HepG2 (cell line): ENCODE data around the gene SPTBN5. TPM values are rescaled to one million over a fixed set of nuclear protein-coding genes. Genes with fewer than 3 reads are reported as not detected.

Source experiments
- ATF7-NPFF ChIP-seq: sonication (generic); formaldehyde crosslinking; IDR thresholded peaks from 2 replicates; pipeline ENCODE4 v1.8.1; 2023; ENCODE audit warnings: mild to moderate bottlenecking, low read depth, missing genetic modification reagents, moderate library complexity
- CBX1 ChIP-seq: IDR thresholded peaks from one replicate; pipeline ENCODE4 v1.6.1; 2016; ENCODE audit warnings: antibody characterized with exemption, low read depth
- DBP ChIP-seq: sonication (generic); formaldehyde crosslinking; IDR thresholded peaks from 2 replicates; pipeline ENCODE4 v1.4.0; 2020; ENCODE audit warnings: missing genetic modification reagents; ENCODE audit errors: not compliant biosample characterization
- HOXD1 ChIP-seq: sonication (generic); formaldehyde crosslinking; IDR thresholded peaks from 2 replicates; pipeline ENCODE4 v1.5.0; 2020; ENCODE audit warnings: missing genetic modification reagents
- LCORL ChIP-seq, 2 experiments: fragments of 450-650 bp in 1 of 2; sonication (generic) in 1 of 2; formaldehyde crosslinking in 1 of 2; IDR thresholded peaks; 2 replicates each; pipeline versions ENCODE4 v1.5.0 to v1.6.1; 2017 to 2020; ENCODE audit warnings: antibody characterized with exemption in 1 of 2, missing genetic modification reagents in 1 of 2
- PHF5A ChIP-seq: IDR thresholded peaks from one replicate; pipeline ENCODE4 v1.6.1; 2018; ENCODE audit warnings: low read depth, missing genetic modification reagents; ENCODE audit not compliant: unreplicated experiment
- SPEN ChIP-seq: sonication (generic); formaldehyde crosslinking; IDR thresholded peaks from 2 replicates; pipeline ENCODE4 v1.5.1; 2020; ENCODE audit warnings: low read depth, mild to moderate bottlenecking, missing genetic modification reagents
- SYNCRIP ChIP-seq: fragments of 200-400 bp; formaldehyde crosslinking; IDR thresholded peaks from 2 replicates; pipeline ENCODE4 v1.6.1; 2018; ENCODE audit warnings: mild to moderate bottlenecking, low read depth, low read length; ENCODE audit not compliant: insufficient read depth
- THAP7 ChIP-seq: sonication (generic); formaldehyde crosslinking; IDR thresholded peaks from 2 replicates; pipeline ENCODE4 v1.8.1; 2023; ENCODE audit warnings: mild to moderate bottlenecking, missing genetic modification reagents
- ZNF670 ChIP-seq: sonication (generic); formaldehyde crosslinking; IDR thresholded peaks from 2 replicates; pipeline ENCODE4 v1.8.0; 2022; ENCODE audit warnings: mild to moderate bottlenecking, missing genetic modification reagents, borderline replicate concordance
- polyA plus RNA-seq, 8 experiments: library from polyadenylated mRNA; depleted of rRNA in 3 of 8; stranded (reverse) in 7 of 8; unstranded in 1 of 8; fragments of >200 nt; fragmentation: Illumina TruSeq in 4 of 8; extraction: Trizol in 4 of 8; gene quantifications; 2 replicates each; pipeline versions ENCODE4 v1.2.1 to v1.2.3, GENCODE V29; 2011 to 2016; ENCODE audit warnings: low read depth in 4 of 8, missing spikeins in 1 of 8, mixed read lengths in 1 of 8; ENCODE audit not compliant: insufficient read depth in 1 of 8
- total RNA-seq, 5 experiments: library from RNA; depleted of rRNA; stranded (reverse); fragments of >200 nt; fragmentation: Illumina TruSeq; extraction: Trizol; gene quantifications; 2 replicates each; pipeline ENCODE4 v1.2.3, GENCODE V29; 2016; ENCODE audit warnings: low read depth in 1 of 5
- TF ChIP-seq, protein P1 (sequence below): sonication (generic); formaldehyde crosslinking; IDR thresholded peaks from 2 replicates; pipeline ENCODE4 v1.4.0; 2020; ENCODE audit warnings: missing genetic modification reagents, borderline replicate concordance
- TF ChIP-seq, protein P2 (sequence below): sonication (generic); formaldehyde crosslinking; IDR thresholded peaks from 2 replicates; pipeline ENCODE4 v1.8.0; 2022; ENCODE audit warnings: missing genetic modification reagents, low read depth, mild to moderate bottlenecking, borderline replicate concordance
- TF ChIP-seq, protein P3 (sequence below): sonication (generic); formaldehyde crosslinking; IDR thresholded peaks from 2 replicates; pipeline ENCODE4 v1.4.0; 2020; ENCODE audit warnings: mild to moderate bottlenecking, missing genetic modification reagents

The SPTBN5 gene
- total and polyA plus RNA-seq, 2 of the 13 experiments (the other 11 are each of a cell fraction or from before 2014, with no cell fraction given): 0.01 to 0.07 TPM

GRCh38 chr15:41827880-41828806, 65.7 kb downstream of the SPTBN5 start, which contains the start of gene JMJD7 (continued):
- TF ChIP-seq, protein P1, sequence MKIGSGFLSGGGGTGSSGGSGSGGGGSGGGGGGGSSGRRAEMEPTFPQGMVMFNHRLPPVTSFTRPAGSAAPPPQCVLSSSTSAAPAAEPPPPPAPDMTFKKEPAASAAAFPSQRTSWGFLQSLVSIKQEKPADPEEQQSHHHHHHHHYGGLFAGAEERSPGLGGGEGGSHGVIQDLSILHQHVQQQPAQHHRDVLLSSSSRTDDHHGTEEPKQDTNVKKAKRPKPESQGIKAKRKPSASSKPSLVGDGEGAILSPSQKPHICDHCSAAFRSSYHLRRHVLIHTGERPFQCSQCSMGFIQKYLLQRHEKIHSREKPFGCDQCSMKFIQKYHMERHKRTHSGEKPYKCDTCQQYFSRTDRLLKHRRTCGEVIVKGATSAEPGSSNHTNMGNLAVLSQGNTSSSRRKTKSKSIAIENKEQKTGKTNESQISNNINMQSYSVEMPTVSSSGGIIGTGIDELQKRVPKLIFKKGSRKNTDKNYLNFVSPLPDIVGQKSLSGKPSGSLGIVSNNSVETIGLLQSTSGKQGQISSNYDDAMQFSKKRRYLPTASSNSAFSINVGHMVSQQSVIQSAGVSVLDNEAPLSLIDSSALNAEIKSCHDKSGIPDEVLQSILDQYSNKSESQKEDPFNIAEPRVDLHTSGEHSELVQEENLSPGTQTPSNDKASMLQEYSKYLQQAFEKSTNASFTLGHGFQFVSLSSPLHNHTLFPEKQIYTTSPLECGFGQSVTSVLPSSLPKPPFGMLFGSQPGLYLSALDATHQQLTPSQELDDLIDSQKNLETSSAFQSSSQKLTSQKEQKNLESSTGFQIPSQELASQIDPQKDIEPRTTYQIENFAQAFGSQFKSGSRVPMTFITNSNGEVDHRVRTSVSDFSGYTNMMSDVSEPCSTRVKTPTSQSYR (CRISPR knock-in tag): no peak; the same call in 1 of the 2 replicates
- TF ChIP-seq CBX1 (no peak), ZNF670 (CRISPR knock-in tag) (peak; percentile 66; the same call in 1 of the 2 replicates), THAP7 (CRISPR knock-in tag) (no peak), PHF5A (CRISPR knock-in tag) (no peak), LCORL (IDR thresholded peaks at IDR 0.05) (no peak), LCORL (CRISPR knock-in tag; IDR thresholded peaks at IDR 0.05) (no peak), DBP (CRISPR knock-in tag) (no peak), SYNCRIP (no peak), ATF7-NPFF (CRISPR knock-in tag) (peak; percentile 66), SPEN (CRISPR knock-in tag) (no peak), HOXD1 (CRISPR knock-in tag) (no peak)
- TF ChIP-seq, protein P2, sequence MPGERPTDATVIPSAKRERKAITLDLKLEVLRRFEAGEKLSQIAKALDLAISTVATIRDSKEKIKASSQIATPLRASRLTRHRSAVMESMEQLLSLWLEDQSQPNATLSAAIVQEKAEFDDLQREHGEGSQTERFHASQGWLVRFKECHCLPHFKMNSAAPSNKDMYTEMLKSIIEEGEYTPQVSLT: no peak
- TF ChIP-seq, protein P3, sequence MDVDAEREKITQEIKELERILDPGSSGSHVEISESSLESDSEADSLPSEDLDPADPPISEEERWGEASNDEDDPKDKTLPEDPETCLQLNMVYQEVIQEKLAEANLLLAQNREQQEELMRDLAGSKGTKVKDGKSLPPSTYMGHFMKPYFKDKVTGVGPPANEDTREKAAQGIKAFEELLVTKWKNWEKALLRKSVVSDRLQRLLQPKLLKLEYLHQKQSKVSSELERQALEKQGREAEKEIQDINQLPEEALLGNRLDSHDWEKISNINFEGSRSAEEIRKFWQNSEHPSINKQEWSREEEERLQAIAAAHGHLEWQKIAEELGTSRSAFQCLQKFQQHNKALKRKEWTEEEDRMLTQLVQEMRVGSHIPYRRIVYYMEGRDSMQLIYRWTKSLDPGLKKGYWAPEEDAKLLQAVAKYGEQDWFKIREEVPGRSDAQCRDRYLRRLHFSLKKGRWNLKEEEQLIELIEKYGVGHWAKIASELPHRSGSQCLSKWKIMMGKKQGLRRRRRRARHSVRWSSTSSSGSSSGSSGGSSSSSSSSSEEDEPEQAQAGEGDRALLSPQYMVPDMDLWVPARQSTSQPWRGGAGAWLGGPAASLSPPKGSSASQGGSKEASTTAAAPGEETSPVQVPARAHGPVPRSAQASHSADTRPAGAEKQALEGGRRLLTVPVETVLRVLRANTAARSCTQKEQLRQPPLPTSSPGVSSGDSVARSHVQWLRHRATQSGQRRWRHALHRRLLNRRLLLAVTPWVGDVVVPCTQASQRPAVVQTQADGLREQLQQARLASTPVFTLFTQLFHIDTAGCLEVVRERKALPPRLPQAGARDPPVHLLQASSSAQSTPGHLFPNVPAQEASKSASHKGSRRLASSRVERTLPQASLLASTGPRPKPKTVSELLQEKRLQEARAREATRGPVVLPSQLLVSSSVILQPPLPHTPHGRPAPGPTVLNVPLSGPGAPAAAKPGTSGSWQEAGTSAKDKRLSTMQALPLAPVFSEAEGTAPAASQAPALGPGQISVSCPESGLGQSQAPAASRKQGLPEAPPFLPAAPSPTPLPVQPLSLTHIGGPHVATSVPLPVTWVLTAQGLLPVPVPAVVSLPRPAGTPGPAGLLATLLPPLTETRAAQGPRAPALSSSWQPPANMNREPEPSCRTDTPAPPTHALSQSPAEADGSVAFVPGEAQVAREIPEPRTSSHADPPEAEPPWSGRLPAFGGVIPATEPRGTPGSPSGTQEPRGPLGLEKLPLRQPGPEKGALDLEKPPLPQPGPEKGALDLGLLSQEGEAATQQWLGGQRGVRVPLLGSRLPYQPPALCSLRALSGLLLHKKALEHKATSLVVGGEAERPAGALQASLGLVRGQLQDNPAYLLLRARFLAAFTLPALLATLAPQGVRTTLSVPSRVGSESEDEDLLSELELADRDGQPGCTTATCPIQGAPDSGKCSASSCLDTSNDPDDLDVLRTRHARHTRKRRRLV (CRISPR knock-in tag): no peak
